Stimulated activated CD8-positive, alpha-beta memory T cell treated with anti-CD3 and anti-CD28 coated beads, Interleukin-12 subunit alpha, Interleukin-12 subunit beta, amount 100 ng/mL, for 4 hours (primary cell): Measurements from ENCODE around the gene LIN52.
"Not testable (repeated sequence)": the region's sequence is repeated elsewhere in the genome, so short reads cannot be mapped to it uniquely, and the experiment has no call there.

Experiments
- DNase-seq: peaks from one replicate; pipeline ENCODE4 v3.0.0-alpha.2; 2020; ENCODE audit warnings: low read depth

Gene LIN52

DNA sequence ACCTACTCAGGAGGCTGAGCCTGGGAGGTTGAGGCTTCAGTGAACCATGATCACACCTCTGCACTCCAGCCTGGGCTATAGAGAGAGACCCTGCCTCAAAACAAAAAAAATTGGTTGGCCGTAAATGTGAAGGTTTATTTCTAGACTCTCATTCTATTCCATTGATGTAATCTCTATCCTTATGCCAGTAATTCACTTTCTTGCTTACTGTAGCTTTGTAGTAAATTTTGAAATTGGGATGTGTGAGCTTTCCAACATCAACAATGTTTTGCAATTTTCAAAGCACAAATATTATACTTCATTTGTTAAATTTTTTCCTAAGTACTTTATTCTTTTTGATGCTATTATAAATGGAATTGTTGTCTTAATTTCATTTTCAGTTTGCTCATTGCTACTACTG lies 24.6 kb downstream of the LIN52 start:
- DNase-seq = no peak

DNA sequence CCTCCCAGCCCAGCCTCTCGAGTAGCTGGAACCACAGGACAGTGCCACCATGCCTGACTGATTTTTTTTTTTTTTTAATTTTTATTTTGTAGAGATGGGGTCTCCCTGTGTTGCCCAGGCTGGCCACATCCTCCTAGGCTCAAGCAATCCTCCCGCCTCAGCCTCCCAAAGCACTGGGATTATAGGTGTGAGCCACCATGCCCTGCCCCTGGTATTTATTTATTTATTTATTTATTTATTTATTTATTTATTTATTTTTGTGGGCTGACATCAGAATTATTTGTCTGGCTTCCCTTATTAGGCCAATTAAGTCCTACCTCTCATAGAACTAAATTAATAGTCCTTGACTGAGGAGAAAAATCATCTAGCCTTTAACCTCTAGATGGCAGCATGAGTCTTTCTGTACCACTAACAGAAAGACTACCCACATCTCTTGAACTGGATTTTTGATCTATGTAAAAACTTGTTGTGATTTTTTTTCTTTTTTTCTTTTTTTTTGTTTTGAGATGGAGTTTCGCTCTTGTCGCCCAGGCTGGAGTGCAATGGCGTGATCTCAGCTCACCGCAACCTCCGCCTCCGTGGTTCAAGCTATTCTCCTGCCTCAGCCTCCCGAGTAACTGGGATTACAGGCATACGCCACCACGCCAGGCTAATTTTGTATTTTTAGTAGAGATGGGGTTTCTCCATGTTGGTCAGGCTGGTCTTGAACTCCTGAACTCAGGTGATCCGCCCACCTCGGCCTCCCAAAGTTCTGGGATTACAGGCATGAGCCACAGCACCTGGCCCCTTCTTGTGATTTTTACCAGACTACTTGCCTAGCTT lies 26.9 kb downstream of the LIN52 start:
- not testable (repeated sequence) for DNase-seq

DNA sequence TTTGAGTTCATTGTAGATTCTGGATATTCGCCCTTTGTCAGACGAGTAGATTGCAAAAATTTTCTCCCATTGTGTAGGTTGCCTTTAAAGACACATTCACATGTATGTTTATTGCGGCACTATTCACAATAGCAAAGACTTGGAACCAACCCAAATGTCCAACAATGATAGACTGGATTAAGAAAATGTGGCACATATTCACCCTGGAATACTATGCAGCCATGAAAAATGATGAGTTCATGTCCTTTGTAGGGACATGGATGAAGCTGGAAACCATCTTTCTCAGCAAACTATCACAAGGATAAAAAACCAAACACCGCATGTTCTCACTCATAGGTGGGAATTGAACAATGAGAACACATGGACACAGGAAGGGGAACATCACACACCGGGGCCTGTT lies 40.7 kb downstream of the LIN52 start:
- DNase-seq = not testable (repeated sequence)

DNA sequence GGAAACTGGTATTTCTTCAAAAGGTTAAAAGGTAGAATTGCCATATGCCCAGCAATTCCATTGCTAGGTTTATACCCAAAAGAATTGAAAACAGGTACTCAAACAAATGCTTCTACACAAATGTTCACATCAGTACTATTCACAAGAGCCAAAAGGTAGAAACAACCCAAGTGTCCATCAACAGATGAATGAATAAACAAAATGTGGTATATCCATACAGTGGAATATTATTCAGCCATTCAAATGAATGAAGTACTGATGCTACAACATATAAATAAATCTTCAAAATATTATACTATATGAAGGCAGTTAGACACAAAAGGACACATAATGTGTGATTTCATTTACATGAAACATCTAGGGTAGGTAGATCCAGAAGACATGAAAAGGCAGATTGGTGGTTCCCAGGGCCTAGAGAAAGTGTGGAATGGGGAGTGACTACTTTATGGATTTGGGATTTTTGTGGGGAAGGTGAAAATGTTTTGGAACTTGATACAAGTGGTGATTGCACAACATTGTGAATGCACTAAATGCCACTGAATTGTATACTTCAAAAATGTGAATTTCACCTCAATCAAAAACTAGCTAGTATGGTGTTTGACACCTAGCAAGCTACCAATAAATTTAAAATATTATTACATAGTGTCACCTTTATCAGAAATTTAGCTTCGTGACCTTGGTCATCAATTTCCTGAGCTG lies 41.7 kb downstream of the LIN52 start:
- DNase-seq = no peak

DNA sequence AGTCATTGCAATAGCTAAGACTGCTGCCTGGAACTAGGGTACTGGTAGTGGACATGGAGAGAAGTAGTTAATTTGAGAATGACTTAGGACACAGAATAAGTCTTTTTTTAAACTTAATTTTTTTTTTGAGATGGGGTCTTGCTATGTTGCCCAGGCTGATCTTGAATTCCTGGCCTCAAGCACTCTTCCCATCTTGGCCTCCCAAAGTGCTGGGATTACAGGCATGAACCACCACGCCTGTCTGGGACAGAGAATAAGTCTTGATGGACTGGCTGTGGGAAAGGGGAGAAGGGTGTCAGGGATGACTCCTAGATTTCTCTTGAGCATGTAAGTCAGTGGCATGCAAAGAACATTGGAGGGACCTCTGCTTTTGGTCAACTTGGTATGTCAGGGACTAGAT lies 42.9 kb downstream of the LIN52 start:
- DNase-seq = no peak

DNA sequence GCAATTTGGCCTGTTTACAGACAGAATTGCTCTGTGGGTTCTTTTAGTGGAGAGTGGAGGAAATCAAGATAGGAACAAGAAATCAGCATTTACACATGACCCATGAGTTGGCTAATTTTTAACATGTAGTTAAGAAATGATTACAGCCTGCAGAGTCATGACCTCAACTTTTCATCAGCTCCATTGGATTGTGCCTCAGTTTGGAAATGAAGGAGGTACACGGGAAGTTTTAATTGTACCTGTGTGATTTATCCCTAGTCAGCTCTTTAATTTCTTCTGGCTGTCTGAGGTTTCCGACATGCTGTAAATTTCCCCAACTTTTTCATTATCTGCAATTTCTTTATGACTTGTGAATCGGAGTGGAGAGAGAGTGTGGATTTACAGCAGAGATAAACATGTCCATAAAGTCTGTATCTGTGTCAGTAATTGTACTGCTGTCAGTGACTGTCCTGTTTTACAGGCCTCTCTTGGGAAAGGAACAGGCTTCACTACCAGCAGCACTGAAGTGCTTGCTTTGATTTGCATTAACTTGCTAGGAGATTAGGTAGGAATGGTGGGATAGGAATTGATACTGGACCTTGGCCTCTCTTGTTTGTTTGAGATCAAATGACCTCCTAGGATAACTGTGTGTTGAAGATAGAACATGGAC lies 49.2 kb downstream of the LIN52 start:
- DNase-seq = no peak

DNA sequence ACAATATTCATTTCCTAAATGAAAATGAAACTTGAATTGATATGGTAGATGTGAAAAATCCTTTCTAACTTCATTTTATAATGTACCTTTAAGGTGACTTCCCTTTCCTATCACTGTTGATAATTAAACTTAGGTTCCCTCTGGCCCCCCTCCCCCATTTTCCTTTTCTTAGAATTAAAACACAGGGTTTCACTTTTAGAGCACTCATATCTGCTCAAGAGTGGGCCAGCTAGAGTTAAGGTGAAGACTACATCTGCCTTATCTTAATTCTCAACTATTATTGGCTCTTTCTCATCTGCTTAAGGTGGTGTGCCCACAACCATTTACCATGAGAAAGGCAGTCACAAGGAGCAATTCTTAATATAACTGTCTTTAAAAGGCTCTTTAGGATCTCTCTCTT lies 49.7 kb downstream of the LIN52 start:
- DNase-seq = no peak

DNA sequence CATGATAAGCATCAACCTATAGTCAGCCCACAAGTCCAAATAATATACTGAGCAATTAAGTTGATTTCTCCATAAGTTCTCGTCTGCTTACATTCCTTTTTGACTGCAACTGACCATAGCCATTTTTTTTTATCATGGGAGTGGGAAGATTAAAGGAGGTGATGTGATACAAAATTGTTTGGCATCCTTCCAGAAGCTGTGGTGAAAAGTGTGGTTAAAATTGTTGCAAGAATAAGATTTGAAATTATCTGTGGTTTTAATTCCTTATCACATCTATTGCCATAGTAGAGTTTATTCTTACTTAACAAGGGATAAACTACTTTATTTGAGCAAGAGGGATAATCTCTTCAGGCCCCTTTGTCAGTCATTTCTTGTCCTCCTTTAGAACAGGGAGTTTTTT lies 50.7 kb downstream of the LIN52 start:
- DNase-seq = no peak

DNA sequence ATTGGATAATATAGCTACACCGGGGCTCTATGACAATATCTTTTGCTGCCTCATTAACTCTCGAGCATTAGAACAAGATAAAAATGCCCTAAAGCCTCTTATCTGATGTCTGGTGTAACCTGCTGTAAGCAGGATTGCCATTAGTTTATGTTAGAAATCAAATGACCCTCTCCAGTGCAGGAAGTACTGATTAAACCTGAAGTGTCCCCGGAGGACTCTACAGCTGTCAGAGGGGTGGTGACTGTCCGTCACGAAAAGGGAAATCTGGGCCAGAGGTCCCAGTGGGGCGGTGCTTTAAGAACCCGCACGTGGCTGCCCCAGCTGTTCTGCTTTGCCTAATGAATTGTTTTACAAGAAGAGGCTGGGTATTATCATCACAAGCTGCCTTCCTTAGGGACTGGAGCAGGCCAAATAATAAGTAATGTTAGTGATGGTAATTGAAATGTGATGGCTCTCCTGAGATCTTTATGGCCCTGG lies 55.7 kb downstream of the LIN52 start:
- no peak for DNase-seq

DNA sequence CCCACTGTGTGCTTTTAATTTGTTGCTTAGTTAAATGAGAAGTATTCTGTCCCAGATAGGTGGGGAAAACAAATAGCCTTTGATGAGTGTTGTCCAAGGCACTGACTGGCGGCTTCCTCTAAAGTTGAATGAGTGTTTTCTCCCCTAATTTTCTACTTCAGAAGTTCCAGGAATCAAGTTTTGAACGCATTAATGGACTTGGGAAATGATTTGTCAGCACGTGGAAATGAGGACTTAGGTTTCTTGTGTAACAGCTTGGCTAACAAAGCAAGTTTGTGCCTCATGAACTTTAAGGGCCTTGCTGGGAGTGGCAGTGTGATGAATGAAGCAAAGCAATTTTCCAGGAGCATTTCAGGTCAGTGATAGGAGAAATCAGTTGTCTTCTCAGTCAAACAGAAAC lies 56.9 kb downstream of the LIN52 start:
- no peak for DNase-seq

DNA sequence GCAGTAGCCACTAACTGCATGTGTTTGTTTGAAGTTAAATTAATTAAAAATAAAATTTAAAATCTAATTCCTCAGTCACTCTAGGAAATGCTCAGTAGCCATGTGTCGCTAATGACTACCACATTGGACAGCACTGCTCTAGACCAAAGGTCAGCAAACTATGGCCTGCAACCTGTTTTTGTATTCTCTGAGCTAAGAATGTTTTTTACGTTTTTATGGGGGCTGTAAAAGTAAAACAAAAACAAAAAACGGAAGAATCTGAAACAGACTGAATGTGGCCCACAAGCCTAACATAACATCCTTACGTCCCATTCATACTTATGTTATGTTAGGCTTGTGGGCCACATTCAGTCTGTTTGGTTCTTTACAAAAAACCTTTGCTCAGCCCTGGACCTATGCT lies 57.8 kb downstream of the LIN52 start:
- no peak for DNase-seq

DNA sequence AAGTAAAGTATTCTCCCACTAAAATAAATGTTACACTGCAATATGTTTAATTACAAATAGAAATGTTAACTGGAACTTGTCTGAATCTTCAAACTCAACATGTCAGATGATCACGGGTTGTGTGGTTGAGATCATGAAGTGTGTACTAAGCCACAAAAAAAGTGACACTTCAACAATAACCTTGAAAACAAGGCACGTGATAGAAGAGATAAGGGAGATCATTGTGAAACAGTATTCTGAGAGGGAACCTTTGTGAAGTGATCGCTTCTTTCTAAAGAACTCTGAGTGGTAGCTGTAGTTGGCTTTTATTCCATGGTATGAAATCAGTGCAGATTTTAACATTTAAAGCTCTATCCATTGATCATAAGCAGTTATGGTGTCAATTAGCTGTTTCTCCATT lies 60.0 kb downstream of the LIN52 start:
- no peak for DNase-seq

DNA sequence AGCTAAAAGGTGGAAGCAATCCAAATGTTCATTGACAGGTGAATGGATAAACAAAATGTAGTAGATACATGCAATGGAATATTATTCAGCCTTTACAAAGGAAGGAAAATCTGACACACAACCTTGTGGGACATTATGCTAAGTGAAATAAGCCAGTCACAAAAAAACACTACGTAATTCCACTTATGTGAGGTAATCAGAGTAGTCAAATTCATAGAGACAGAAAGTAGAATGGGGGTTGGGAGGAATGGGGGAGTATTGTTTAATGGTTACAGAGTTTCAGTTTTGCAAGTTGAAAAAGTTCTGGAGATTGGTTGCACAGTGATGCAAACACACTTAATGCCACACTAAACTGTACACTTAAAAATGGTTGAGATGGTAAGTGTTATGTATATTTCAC lies 62.8 kb downstream of the LIN52 start:
- DNase-seq = no peak

DNA sequence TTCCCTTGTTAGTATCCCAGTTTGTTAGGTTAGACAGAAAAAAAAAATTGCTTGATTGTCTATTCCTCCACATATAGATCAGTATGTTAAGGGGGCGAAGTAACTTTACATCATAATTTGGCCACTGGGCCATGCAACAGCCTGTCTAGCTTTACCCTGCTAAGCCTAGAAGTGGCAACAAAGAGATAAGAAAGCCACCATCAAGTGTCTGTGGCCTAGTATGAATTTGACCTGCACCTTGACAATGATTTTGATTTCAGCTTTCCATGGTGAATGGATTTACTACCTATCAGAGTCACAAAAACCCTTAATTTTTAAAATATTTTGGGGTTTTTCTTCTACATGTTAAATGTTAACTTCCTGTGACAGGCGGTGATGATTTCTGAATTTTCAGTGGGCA lies 63.9 kb downstream of the LIN52 start:
- no peak for DNase-seq

DNA sequence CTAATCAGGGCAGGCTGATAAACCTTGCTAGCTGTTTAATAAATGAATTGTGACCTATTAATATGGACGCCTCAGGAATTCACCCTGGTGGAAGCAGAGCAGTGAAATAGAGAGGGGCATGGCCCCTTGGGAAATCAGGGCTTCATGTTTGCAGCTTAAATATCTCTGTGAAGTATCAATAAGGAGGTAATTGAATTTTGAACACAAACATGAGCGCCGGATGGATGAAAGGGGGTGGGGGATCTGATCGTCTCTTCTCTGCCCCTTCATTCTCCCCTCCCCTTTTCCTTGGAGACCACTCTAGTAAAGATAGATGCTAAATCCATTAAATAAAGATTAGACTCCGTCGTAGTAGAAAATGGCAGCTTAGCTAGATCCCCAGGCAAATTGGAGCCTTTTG lies 70.5 kb downstream of the LIN52 start:
- no peak for DNase-seq

DNA sequence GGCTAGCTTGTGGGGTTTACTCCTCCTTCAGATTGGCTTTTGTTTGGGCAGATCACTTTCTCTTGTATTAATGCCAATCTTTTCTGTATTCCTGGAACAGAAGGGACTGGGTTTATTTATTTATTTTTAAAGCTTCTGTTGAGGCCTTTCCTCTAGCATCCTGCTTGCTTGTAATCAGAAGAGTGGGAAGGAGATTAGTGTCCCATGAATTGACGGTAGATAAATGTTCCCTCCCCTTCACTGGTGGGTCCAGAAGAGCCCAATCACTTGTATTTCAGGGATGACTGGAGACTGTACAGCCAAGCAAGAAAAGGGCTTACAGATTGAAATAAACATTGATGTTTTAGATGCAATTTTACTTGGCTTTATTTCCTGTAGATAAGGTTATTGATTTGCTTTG lies 71.0 kb downstream of the LIN52 start:
- DNase-seq = no peak

DNA sequence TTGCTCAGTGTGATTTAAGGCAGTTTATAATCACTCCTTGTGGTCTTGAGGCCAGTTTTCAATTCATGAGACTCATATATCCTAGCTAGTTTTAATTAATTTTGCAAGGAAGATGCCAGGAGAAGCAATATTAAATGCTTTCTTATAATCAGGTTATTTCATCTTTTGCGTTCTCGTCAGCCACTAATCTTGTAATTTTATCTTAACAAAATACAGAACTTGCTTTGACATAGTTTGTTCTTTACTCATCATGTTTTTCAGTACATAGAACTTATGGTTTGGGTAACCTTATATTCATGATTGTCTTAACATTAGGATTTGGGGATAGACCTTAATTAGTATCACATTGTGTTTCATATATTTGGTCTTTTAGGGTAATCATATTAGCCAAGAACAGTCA lies 76.0 kb downstream of the LIN52 start:
- DNase-seq = no peak

DNA sequence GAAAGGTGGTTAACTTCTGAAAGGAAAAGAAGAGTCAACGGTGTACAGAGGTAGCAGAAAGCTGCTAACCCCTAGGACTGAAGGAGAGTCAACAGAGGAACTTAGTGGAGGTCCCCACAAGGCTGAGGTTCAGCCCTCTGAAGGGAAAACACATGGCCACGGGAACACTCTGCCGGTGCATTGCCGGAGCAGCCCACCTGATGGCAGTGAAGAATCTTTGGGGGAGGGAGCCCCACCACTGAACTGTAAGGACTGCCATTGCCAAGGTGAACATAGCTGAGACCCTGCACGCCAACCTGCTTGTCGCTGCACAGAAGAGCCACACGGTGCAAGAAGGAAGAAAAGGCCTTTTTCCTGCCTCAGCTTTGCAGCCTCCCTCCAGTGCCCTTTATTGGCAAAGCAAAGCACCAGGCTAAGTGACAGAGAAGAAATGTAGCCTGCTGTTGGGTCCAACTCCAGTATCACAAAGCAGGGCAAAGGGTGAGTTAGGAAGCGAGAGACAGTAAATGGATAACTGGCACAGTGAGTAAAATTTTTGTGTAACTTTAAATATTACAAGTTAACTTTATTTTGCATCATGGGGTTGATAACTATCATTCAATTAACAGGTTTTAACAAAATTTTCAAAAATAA lies 76.9 kb downstream of the LIN52 start:
- no peak for DNase-seq

DNA sequence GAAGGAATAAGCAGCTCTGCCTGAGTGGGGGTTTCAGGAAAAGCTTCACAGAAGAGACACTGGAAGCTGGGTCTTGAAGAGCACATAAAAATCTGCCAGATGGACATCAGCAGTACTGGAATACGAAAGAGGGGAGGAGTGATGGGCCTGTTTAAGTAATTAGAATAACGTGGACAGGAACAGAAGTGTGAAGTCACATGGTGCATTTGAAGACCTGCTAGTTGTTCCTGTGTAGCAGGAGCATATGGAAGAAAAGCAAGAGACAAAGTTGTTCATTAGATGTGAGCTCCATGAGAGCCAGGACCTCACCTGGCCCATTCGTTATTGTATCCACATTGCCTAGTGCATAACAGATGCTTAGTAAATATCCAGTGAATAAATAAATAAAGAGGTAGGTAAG lies 85.2 kb downstream of the LIN52 start:
- DNase-seq = no peak

DNA sequence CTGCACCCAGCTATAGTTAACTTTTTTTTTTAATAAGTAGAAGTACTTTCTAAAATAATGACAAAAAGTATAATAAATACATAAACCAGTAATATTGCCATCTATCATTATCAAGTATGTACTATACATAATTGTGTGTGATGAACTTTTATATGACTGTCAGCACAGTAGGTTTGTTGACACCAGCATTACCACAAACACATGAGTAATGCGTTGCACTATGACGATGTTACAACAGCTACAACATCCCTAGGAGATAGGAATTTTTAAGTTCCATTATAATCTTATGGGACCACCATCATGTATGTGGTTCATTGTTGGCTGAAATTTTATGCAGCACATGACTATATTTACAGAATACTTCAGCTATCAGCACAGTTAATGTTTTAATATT lies 91.6 kb downstream of the LIN52 start:
- DNase-seq = no peak

DNA sequence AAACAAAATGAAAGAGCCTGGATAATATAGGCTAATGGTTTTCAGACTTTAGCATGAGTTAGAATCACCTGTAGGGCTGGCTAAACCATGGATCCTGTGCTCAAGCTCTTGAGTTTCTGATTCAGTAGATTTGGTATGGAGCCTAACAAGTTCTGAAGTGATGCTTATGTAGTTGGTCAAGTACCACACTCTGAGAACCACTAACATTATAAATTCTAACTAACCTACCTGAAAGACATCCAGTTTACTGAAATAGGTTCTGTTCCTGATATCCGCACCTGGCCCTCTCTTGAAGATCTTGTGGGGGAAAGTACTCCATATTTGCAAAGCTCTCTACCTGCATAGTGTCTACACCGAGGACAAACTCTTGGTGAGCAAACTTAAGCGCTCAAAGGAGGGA lies 95.1 kb downstream of the LIN52 start:
- no peak for DNase-seq

DNA sequence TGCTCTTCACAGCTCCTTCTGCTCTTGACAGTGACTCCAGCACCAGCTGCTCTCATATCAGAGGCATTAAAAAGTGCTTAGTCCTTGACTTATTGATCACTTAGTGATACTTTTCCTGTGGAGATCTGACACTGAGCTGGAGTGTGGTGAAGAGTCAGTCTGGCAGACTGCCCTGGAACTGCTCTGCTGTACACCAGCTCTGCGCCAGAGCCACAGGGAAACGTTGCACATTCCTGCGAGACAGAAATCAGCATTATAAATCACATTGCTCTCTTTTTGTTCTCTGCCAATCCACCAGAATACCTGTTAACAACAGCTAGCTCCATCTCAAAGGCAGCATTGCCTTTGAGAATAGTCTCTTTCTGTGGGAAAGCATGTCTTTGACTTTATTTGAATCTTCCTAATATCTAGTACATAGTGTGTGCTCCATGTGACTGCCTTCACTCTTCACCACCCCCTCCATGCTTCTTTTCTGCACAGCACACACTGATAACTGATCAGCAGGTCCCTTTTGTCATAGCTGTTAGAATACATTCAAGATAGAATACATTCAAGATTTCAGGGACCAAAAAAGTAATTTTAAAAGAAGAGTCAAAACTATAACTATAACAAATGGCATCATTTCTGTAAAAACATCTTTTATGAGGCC lies 106.3 kb downstream of the LIN52 start:
- no peak for DNase-seq
